Kidney (tissue), 14 donors: Measurements from ENCODE around the gene NPAS3. TPM values are rescaled to one million over a fixed set of nuclear protein-coding genes. Genes with fewer than 3 reads are reported as not detected.

Source experiments
- DNase-seq, 5 donors: peaks; one replicate each; pipeline ENCODE4 v3.0.0-alpha.2; 2013 to 2020
- FAIRE-seq: peaks from 2 replicates; lab custom pipeline; 2012; peaks lifted over from hg19 to GRCh38; lab: Jason Lieb, UNC
- H3K27ac ChIP-seq, 2 donors: one replicate each; pipeline ENCODE4 v1.7.0; 2013; ENCODE audit warnings: low read depth in 2 of 2, low read length in 2 of 2, inconsistent platforms in 1 of 2
- H3K27me3 ChIP-seq: one replicate; pipeline ENCODE4 v1.7.1; 2013; ENCODE audit warnings: low read length, inconsistent platforms; ENCODE audit not compliant: control insufficient read depth, insufficient read depth
- H3K36me3 ChIP-seq, 3 donors: one replicate each; pipeline versions ENCODE4 v1.7.0 to v1.7.1; 2013; ENCODE audit warnings: low read length in 3 of 3, control low read depth in 1 of 3, inconsistent platforms in 1 of 3; ENCODE audit not compliant: insufficient read depth in 3 of 3, control insufficient read depth in 2 of 3
- H3K4me1 ChIP-seq, 3 donors: one replicate each; pipeline versions ENCODE4 v1.7.0 to v1.7.1; 2013; ENCODE audit warnings: low read length in 3 of 3, inconsistent platforms in 1 of 3, low read depth in 1 of 3; ENCODE audit not compliant: control insufficient read depth in 2 of 3, insufficient read depth in 2 of 3
- H3K4me3 ChIP-seq, 3 donors: one replicate each; pipeline versions ENCODE4 v1.7.0 to v1.8.1; 2013; ENCODE audit warnings: low read length in 3 of 3, control low read depth in 1 of 3, inconsistent platforms in 1 of 3
- H3K9ac ChIP-seq, 3 donors: one replicate each; pipeline versions ENCODE4 v1.7.0 to v1.7.1; 2013; ENCODE audit warnings: low read length in 3 of 3, control low read depth in 1 of 3, inconsistent platforms in 1 of 3
- H3K9me3 ChIP-seq, 3 donors: one replicate each; pipeline versions ENCODE4 v1.7.0 to v1.7.1; 2013; ENCODE audit warnings: low read length in 3 of 3, control low read depth in 1 of 3, inconsistent platforms in 1 of 3; ENCODE audit not compliant: control insufficient read depth in 2 of 3, insufficient read depth in 1 of 3
- intact Hi-C: fragments of 100-400 bp; cut with DNase I; formaldehyde crosslinking; loops from one replicate; pipeline ENCODE4 v1.11.1; 2022
- polyA plus RNA-seq: library from polyadenylated mRNA; stranded (reverse); fragments of 350-450 nt; fragmentation: Illumina TruSeq; extraction: RNeasy Lipid Tissue Mini Kit (QIAGEN cat#74804); gene quantifications from one replicate; pipeline ENCODE4 v1.2.3, GENCODE V29; 2014; ENCODE audit warnings: low read depth, low replicate concordance; ENCODE audit not compliant: insufficient read depth
- total RNA-seq: library from RNA; stranded (reverse); fragmentation: NEBNext Ultra II Directional; extraction: Animal tissue kit (Norgen Biotek cat#: 25700); gene quantifications from one replicate; pipeline ENCODE4 v1.2.1, GENCODE V29; 2021
- TF ChIP-seq, protein P1 (sequence below): IDR thresholded peaks from 3 replicates; pipeline ENCODE4 v1.5.1; 2012; ENCODE audit warnings: mild to moderate bottlenecking, moderate library complexity, borderline replicate concordance; ENCODE audit not compliant: insufficient read depth; ENCODE audit errors: extremely low read depth
- donor health status: control.
- donor health status: control.
- donor health status: control.
- donor health status: control.
- donor health status: control.
- donor health status: DM: yes; HTN: yes; CAD: no.
- donor health status: Normal renal cell carcinoma (clear cell type).

The NPAS3 gene
- total and polyA plus RNA-seq, 2 donors from 2014 or later, result 0.82 to 5.0 TPM

DNA sequence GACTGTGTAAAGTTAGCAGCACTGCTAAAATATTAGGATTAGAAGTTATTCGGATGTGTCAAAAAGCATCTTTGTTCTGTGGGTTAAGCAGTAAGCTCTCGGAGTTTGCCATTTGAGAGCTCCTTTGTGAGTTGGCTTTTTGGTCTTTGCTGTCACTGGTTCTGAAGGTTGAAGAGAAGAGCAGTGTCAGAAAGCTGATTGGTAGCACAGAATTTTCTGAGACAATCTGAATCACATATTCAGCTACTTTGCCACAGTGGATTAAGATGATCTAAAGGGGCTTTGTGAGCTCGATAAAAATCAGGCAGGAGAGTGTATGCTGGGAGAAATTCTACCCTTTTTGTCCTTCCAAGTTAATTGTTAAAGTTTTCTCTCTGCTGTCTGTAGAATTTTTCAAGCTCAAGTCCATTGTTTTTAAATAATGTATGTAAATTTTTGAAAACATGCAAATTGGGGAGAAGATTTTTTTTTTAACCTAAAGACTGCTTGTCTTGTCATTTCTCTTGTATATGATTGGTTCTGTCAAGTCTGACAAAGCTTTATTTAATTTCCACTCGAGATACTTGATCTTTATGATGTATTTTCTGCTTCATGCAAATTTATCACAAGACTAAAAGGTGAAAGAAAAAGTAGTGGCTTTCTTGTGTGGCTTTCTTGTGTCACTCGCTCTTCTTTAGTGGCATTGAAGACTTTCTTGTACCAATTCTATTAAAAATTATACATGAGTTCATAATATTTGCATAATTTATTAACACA lies 704.9 kb downstream of the NPAS3 start:
- Histone ChIP-seq H3K27ac (no peak overlapping the region), H3K27me3 (no peaks in the 10 kb centered on the region), H3K4me1 (no peaks in the 10 kb centered on the region), H3K9me3 (no peaks in the 10 kb centered on the region), H3K36me3 (no peaks in the 10 kb centered on the region), H3K9ac (no peak overlapping the region), H3K4me3 (no peak overlapping the region)
- FAIRE-seq, result no peak
- TF ChIP-seq, protein P1, sequence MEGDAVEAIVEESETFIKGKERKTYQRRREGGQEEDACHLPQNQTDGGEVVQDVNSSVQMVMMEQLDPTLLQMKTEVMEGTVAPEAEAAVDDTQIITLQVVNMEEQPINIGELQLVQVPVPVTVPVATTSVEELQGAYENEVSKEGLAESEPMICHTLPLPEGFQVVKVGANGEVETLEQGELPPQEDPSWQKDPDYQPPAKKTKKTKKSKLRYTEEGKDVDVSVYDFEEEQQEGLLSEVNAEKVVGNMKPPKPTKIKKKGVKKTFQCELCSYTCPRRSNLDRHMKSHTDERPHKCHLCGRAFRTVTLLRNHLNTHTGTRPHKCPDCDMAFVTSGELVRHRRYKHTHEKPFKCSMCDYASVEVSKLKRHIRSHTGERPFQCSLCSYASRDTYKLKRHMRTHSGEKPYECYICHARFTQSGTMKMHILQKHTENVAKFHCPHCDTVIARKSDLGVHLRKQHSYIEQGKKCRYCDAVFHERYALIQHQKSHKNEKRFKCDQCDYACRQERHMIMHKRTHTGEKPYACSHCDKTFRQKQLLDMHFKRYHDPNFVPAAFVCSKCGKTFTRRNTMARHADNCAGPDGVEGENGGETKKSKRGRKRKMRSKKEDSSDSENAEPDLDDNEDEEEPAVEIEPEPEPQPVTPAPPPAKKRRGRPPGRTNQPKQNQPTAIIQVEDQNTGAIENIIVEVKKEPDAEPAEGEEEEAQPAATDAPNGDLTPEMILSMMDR, result no peak
- no peak for DNase-seq
- intact Hi-C loops, result no loop called here

DNA sequence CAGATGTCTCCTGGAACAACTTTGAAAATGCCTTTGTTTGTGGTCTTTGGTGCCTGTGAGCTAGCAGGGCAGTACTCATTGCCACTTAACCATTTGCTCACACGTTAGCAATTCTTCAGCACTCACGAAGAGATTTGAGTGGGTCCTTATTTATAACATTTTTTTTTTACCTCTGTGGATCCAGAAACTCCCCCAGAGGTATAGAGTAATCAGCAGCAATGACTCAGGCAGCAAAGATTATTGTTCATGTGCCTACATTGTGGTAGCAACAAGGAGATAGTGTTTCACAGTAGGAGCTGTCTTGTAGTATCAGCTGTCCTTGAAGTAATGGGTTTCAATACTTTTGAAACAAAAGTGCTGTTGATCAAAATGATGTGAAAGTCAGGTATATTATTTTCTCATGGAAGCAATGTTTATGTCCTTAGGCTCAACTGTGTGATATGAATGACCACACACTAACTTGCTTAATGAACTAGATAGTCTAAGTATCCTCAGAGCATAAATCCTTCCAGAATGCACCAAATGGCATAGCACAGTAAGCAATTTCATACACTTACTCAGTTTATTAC lies 708.1 kb downstream of the NPAS3 start:
- Histone ChIP-seq H3K9me3 (no peaks in the 10 kb centered on the region), H3K27ac (no peak overlapping the region), H3K36me3 (no peaks in the 10 kb centered on the region), H3K4me1 (no peaks in the 10 kb centered on the region), H3K9ac (no peak overlapping the region), H3K4me3 (no peak overlapping the region), H3K27me3 (no peaks in the 10 kb centered on the region)
- intact Hi-C loops, result no loop called here
- TF ChIP-seq, protein P1, result no peak
- no peak for DNase-seq
- FAIRE-seq, result no peak

DNA sequence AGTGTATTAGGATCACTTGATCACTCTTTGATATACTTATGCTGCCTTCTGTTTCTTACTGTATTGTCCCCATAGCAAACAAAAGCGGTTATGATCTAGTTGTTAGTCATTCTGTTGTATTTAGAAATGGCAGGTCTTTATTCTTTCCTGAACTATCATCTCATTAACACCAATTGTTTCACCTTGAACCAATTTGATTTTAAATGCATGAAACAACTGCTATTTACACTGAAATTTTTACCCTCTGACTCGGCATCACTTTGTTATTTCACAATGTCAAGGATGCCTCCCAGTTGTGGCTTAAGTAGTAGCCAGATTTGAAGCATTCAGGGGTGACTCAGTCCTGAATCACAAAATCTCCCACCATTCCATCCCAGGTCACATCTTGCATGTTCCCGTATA lies 708.7 kb downstream of the NPAS3 start:
- no peak for FAIRE-seq
- Histone ChIP-seq H3K27me3 (no peaks in the 10 kb centered on the region), H3K9me3 (no peaks in the 10 kb centered on the region)

More for the DNA sequence above, 708.7 kb downstream of the NPAS3 start:
- intact Hi-C loops, result no loop called here
- TF ChIP-seq, protein P1, result no peak
- no peaks in the 10 kb centered on the region for H3K36me3 ChIP-seq
- no peaks in the 10 kb centered on the region for H3K4me1 ChIP-seq
- H3K9ac ChIP-seq, result no peak overlapping the region
- no peak overlapping the region for H3K27ac ChIP-seq
- DNase-seq, result no peak
- H3K4me3 ChIP-seq, result no peak overlapping the region
